ENCODE measurements around the gene FANCI.

FANCI gene

GRCh38 chr15:89243691-89244573, at the start of gene FANCI:
Gene FANCI, plus strand, starts transcription at chr15:89243979. Its CDS starts 3,669 bp downstream, at chr15:89247648.
- DNase-seq (ENCODE audit: low read depth in 2 of 2): peak; percentile 97 to 99

- DNase-seq (ENCODE audit: low read depth in 2 of 2): no peak
Measured at GRCh38 chr15:89194608-89195007, 49.2 kb upstream of the FANCI start.

GRCh38 chr15:89195836-89196235, 47.9 kb upstream of the FANCI start:
- no peak for DNase-seq (ENCODE audit: low read depth in 2 of 2)

GRCh38 chr15:89196241-89196640, 47.5 kb upstream of the FANCI start:
- DNase-seq (ENCODE audit: low read depth in 2 of 2): no peak

GRCh38 chr15:89196994-89197393, 46.8 kb upstream of the FANCI start:
- peak; percentile 46 to 66 for DNase-seq (ENCODE audit: low read depth in 2 of 2)

GRCh38 chr15:89197503-89197971, 46.2 kb upstream of the FANCI start:
- DNase-seq (ENCODE audit: low read depth in 2 of 2): peak in 1 of 2 donors; percentile 28

GRCh38 chr15:89198196-89198595, 45.6 kb upstream of the FANCI start:
- DNase-seq (ENCODE audit: low read depth in 2 of 2): no peak

GRCh38 chr15:89198934-89199333, 44.8 kb upstream of the FANCI start:
- no peak for DNase-seq (ENCODE audit: low read depth in 2 of 2)

GRCh38 chr15:89199746-89200145, 44.0 kb upstream of the FANCI start:
- no peak for DNase-seq (ENCODE audit: low read depth in 2 of 2)

- no peak for DNase-seq (ENCODE audit: low read depth in 2 of 2)
Measured at GRCh38 chr15:89200182-89200581, 43.6 kb upstream of the FANCI start.

GRCh38 chr15:89201465-89202005, 42.2 kb upstream of the FANCI start:
- no peak for DNase-seq (ENCODE audit: low read depth in 2 of 2)

- peak in 1 of 2 donors; percentile 20 for DNase-seq (ENCODE audit: low read depth in 2 of 2)
Measured at GRCh38 chr15:89203705-89204273, 40.0 kb upstream of the FANCI start.

GRCh38 chr15:89205991-89206585, 37.7 kb upstream of the FANCI start:
- DNase-seq (ENCODE audit: low read depth in 2 of 2): no peak

- peak; percentile 64 to 76 for DNase-seq (ENCODE audit: low read depth in 2 of 2)
Measured at GRCh38 chr15:89206908-89207331, 36.9 kb upstream of the FANCI start.

- DNase-seq (ENCODE audit: low read depth in 2 of 2): no peak
Measured at GRCh38 chr15:89208256-89208655, 35.5 kb upstream of the FANCI start.

- DNase-seq (ENCODE audit: low read depth in 2 of 2): no peak
Measured at GRCh38 chr15:89209057-89209456, 34.7 kb upstream of the FANCI start.

- no peak for DNase-seq (ENCODE audit: low read depth in 2 of 2)
Measured at GRCh38 chr15:89211678-89212170, 32.1 kb upstream of the FANCI start.

- no peak for DNase-seq (ENCODE audit: low read depth in 2 of 2)
Measured at GRCh38 chr15:89215627-89216026, 28.2 kb upstream of the FANCI start.

GRCh38 chr15:89217031-89217430, 26.7 kb upstream of the FANCI start:
- DNase-seq (ENCODE audit: low read depth in 2 of 2): no peak

- DNase-seq (ENCODE audit: low read depth in 2 of 2): no peak
Measured at GRCh38 chr15:89217686-89218376, 25.9 kb upstream of the FANCI start.

GRCh38 chr15:89218531-89218930, 25.2 kb upstream of the FANCI start:
- DNase-seq (ENCODE audit: low read depth in 2 of 2): no peak

- DNase-seq (ENCODE audit: low read depth in 2 of 2): no peak
Measured at GRCh38 chr15:89221543-89221942, 22.2 kb upstream of the FANCI start, which contains the start of gene RLBP1. Gene RLBP1, minus strand, starts transcription at chr15:89221579. Its CDS starts 2,604 bp downstream, at chr15:89218975.
